HG03060 (cell line): Measurements from ENCODE around the gene EFEMP2.

Source experiments
- ATAC-seq: cut with Tn5 transposase; IDR thresholded peaks from one replicate; pipeline ENCODE4 v1.9.1; 2021; ENCODE audit warnings: low read depth, moderate number of reproducible peaks; ENCODE audit not compliant: unreplicated experiment

Gene EFEMP2

DNA sequence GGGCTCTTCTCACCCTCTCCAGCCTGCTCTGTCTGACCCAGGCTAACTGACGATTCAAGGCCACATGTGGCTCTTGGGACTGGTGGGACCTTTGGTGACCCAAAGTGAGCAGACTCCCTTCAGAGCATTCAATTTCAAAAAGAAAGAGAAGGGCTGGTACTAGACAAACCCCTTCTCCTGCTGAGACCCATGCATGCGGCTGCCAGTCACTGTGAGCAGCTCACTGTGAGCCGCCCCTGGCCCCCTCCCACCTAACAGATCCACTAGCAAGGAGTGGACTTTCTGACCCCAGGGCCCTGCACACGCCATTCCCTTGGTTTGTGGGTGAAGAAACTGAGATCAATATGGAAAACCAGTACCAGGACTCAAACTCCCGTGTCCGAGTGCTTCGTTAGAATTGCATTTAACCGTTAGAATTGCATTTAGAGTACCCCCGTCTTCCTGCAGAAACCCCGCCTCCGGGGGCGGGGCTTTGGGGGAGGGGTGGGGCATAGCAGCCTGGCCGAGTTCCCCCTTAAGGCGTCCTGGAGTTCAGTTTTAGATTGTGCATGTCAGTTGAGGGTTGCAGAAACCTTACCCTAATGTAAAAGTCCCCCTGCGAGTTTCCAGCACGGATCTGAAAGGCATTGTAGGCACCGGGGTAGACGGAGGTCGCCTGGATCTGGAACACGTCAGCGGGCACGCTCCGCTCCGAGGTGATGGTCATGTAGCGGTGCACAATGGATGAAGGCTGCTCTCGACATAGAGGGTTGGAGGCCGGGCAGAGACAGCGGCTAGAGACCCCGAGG, 5.1 kb downstream of the EFEMP2 start:
- no peak for ATAC-seq

DNA sequence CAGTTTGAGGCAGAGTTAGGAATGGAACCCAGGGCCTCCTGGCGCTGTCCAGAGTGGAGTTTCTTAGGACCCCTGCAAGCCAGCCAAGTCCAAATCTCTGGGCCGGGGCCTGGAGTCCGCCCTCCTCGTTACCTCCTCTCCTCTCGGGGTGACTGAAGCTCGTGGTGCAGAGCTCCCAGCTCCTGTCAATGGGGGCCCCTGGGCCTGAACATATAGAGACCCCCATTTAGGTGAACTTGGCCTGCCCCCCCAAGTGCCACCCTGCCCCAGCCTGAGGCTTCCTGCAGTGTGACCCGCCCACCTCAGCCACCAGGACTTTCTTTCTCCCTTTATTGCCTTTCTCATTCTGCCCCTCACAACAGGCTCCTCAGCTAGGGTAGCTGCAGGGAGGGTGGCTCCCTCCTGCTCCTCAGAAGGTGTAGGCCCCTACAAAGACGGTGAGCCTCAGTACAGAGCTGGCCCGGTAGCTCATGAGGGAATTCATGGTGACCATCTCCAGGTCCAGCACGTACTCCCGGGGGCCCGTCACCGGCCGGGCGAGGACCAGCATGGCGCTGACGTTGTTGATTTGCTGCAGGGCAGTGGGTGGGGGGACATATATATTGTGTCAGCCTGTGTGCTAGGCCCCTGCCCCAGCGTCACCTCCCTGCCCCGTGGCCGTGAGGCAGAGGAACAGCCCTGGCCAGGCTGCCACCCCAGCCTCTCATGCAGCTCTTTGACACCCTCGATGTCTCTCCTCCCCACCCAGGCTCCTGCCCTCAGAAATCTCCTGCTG, 5.9 kb downstream of the EFEMP2 start:
- no peak for ATAC-seq

DNA sequence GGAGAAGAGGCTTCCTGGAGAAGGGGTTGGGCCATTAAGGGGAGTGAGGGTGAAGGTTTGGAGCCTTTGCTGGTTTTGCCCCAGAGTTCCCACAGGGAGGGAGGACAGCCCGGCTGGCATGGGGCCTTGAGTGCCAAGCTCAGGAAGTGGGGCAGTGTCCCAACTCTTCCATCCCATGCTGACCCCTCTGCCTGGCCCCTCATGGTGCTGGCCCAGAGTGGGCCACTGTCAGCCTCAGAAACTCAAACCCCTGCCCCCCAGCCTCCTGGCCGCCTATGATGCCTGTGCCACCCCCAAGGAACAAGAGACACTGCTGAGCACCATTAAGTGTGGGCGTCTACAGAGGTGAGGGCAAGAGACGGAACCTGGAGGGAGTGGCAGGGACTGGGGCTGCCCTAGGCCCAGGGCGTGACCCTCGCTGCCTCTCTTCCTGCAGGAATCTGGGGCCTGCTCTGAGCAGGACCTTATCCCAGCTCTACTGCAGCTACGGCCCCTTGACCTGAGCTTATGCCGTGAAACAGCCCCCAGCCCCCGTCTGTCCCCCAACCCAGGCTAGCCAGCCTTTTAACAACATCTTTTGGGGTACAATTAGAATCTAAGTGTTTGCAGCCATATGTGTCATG, 6.9 kb downstream of the EFEMP2 start:
- no peak for ATAC-seq

DNA sequence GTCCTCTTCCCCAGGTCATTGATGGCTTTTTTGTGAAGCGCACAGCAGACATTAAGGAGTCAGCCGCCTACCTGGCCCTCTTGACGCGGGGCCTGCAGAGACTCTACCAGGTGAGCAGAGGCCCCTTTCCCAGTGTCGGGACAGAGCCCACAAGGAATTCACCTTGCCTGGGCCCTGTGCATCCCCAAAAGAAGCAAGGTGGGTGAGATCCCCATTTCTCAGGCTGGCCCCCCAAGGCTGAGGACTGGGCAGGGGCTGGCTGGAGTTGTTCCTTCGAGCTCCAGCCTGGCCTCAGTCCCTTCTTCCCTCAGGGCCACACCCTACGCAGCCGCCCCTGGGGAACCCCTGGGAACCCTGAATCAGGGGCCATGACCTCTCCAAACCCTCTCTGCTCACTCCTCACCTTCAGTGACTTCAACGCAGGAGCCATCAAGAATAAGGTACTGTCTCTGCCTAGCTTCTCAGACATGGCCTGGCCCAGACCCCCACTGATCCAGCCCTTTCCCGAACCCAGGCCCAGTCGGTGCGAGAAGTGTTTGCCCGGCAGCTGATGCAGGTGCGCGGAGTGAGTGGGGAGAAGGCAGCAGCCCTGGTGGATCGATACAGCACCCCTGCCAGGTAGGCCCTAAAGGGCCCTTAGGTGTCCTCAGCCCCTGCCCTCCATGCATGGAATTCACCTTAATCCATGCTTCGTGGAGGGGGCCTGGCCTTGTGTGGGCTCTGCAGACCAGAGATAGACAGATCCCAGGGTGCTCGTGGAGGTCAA, 7.7 kb downstream of the EFEMP2 start:
- ATAC-seq: no peak

DNA sequence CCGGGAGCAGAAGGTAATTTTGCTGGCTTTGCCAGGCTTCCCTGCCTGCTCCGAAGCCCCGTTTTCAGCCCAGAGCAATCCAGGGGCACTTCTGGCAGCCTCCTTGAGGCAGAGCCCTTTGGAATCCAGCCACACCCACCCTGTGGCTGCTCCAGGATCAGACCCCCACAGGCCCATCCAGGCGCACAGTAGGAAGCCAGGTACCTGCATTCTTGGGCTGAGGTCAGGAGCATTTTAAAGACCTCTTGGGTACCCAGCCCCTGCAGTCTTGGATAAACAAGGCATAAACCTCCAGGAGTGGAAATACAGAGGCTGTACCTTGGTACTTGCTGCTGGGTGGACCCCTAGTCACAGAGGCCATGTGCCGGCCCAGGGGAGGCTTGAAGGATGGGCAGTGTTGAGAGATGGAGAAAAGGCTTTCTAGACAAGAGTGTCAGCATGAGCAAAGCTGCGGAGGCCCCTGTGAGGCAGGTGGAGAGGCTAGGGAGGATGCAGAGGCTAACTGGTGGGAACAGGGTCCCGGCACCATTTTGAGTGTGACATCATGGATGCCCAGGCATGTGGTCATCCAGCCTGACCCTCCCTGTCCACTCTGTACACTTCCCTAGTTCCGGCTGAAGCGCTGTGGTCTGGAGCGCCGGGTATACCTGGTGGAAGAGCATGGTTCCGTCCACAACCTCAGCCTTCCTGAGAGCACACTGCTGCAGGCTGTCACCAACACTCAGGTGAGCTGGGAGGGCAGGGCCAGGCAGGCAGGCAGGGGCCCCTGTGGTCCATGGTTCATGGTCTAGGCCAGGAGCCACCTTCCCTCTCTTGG, 8.5 kb downstream of the EFEMP2 start:
- no peak for ATAC-seq

DNA sequence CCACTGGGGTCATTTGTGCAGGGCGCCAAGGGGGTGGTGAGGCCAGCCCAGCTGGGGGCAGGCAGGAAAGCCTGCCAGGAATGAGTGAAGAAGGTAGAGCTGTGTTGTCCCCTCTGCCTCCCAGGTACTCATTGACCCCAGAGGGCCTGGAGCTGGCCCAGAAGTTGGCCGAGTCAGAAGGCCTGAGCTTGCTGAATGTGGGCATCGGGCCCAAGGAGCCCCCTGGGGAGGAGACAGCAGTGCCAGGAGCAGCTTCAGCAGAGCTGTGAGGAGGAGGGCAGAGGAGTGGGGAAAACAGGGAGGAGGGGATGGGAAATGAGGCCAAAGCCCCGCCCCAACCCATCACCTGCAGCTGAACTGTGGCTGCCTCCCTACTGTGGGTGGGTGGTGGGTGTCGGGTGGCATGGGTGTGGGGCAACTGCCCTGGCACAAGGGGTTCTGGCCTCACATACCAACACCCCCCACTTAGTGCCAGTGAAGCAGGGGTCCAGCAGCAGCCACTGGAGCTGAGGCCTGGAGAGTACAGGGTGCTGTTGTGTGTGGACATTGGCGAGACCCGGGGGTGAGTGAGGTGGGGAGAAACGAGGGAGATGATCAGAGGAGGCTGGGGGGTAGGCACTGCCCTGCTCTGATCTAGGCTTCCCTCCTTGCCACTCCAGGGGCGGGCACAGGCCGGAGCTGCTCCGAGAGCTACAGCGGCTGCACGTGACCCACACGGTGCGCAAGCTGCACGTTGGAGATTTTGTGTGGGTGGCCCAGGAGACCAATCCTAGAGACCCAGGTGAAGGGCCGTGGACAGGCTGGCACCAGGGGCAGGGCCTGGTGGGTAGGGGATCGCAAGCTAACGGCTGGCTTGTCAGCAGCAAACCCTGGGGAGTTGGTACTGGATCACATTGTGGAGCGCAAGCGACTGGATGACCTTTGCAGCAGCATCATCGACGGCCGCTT, 9.4 kb downstream of the EFEMP2 start:
- no peak for ATAC-seq

DNA sequence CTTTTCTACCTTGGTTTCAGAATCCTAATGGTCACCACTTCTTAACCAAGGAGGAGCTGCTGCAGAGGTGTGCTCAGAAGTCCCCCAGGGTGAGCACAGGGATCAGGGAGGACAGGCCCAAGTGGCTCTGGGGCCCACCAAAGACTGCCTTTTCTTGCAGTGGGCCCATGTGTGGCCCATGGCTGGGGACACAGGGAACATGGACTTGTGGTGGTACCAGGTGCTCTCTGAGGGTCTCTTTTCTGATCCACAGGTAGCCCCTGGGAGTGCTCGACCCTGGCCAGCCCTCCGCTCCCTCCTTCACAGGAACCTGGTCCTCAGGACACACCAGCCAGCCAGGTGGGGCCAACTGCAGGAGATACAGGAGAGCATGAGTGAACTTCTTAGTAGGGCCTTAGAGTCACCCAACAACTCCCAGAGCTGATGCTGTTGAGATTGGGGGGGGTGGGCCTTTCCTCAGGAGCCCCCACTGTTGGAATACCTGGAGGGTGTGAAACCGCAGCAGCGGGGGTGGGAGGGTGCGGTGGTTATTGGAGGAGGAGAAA, 10.3 kb downstream of the EFEMP2 start:
- no peak for ATAC-seq

DNA sequence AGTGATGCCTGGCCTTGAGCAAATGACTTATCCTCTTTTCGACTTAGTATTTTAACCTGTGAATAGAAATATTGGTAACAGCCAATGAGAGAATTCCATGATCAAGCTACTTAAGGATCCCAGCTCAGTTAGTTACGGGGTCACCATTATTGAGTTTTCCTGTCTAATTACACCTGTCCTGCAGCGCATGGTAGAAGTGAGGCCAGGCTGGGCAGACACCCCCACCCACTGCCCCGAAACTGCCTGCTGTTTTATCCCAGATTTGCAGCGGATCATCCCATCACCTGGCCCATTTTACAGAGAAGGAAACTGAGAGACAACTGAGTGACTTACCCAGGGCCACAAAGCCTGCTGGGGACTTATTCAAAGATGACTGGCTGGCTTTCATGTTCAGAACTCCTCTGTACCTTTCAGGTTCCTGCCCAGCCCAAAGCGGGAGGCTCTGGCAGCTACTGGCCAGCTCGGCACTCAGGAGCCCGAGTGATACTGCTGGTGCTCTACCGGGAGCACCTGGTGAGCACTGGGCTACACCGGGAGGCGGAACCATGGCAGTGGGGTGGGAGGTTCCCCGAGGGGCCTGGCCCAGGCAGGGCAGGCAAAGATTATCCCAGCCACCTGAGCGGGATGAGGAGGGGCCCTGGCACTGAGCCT, 10.9 kb downstream of the EFEMP2 start:
- ATAC-seq: no peak

DNA sequence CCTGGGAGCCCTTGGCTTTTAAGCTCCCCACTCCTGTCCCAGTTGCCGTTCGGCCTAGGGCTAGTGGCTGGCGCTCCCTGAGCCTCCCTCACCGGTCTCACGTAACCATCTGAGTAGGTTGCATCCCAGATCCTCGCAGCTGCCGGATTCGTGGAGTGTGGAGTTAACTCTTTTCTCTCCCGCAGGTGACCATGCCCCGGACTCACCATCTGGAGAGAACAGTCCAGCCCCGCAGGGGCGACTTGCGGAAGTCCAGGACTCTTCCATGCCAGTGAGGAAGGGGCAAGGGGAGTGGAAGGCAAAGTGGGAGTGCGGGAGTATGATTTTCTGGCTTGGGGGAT, 11.5 kb downstream of the EFEMP2 start:
- ATAC-seq: no peak

DNA sequence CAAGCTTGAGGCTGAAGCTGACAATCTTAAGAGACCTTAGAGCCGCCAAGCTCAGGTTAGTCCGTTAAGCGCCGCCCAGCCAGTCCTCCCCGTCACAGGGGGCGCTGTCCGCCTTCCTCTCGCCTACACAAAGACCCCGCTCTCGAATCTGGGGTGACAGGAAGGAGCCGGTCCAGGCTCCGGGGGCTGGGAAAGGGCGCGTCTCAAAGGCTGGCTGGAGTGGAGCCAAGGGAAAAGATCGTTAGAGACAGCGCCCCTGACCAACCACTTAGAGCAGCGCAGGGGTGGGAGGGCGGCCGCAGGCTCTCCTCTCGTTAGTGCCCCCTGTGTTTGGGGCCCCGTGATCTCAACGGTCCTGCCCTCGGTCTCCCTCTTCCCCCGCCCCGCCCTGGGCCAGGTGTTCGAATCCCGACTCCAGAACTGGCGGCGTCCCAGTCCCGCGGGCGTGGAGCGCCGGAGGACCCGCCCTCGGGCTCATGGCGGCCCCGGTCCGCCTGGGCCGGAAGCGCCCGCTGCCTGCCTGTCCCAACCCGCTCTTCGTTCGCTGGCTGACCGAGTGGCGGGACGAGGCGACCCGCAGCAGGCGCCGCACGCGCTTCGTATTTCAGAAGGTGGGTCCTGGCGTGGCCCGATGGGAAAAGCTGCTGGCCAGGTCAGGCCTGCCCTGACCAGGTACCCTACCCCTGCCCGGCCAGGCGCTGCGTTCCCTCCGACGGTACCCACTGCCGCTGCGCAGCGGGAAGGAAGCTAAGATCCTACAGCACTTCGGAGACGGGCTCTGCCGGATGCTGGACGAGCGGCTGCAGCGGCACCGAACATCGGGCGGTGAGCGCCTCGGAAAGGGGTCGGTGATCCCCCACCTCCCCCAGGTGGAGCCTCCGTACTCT, 12.1 kb downstream of the EFEMP2 start, which contains the start of gene MUS81:
TSS of gene MUS81 (plus strand) at position 156 of the 887 bp plus-strand sequence. CDS start at position 477, 321 bp downstream.
- peak; percentile 18 for ATAC-seq

DNA sequence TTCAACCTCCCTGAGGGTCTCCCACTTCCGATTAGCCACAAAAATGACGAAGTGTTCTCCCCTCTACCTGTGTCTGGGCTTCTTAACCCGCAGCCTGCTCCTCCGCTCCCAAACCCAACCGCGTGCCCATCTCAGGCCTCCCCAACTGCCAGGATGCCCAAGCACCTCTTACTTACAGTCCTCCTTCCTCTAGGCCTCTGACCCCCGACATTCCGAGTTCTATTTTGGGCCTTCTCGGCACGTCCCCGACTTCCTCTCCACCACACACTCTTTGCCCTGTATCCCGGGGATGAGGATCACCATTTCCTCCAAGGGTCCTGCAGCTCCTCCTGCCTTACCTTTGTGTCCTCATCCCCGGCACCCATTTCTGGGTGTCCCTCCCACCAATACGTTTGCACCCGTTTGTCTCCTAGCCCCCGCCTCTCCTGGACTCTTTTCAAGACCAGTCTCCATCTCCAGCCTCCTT, 12.8 kb downstream of the EFEMP2 start:
- ATAC-seq: no peak

DNA sequence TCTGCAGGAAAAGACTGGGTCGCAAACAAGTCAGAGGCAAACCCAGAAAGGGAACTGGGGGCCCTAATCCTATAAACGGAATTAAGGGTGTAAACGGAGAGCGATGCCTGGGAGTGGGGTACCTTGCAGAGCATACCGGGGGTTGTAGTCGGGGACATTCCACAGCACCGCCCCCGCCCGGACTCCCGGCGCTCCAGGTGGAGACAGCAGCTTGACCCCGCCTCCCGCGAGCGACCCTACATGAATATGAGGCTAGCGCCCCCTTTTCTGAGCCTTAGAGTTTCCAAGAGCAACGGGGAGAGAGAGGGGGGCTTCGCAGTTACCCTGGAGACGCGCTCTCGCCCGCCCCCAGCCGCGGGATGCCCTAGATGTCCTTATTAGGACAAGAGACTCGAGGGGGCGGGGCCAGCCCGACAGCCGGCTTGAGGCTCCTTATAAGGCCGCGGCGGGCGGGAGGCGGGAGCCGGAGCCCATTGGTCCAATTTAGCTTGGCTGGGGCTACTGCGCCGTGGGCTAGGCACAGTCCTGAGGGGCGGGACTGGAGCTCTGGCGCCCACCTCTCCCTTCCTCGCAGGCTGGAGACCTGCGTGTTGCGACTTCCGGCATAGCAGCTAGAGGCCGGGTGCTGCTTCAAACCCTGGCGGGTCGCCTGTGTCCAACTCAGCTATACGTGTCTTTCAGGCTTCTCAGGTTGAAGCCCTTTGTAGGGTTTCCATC, 13.3 kb downstream of the EFEMP2 start:
- peak; percentile 39 for ATAC-seq

DNA sequence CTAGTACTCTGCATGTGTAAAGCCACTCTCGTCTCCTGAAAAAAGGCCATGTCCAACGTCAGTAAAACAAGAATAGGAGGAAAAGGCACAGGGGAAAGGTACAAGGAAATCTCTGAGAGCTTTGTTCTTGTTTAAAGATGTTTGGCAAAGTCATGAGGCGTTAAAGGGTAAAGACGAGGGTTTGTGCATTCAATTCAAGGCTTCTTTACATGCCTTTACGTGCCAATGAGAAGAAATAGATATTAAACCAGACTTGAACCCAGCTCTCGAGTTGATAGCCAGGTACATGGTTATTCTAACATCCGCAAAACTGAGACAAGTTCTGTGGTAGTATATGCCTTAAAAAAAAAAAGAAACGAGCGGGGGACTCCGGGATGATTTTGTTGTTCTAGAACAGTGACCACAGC, 13.9 kb downstream of the EFEMP2 start:
- ATAC-seq: no peak

DNA sequence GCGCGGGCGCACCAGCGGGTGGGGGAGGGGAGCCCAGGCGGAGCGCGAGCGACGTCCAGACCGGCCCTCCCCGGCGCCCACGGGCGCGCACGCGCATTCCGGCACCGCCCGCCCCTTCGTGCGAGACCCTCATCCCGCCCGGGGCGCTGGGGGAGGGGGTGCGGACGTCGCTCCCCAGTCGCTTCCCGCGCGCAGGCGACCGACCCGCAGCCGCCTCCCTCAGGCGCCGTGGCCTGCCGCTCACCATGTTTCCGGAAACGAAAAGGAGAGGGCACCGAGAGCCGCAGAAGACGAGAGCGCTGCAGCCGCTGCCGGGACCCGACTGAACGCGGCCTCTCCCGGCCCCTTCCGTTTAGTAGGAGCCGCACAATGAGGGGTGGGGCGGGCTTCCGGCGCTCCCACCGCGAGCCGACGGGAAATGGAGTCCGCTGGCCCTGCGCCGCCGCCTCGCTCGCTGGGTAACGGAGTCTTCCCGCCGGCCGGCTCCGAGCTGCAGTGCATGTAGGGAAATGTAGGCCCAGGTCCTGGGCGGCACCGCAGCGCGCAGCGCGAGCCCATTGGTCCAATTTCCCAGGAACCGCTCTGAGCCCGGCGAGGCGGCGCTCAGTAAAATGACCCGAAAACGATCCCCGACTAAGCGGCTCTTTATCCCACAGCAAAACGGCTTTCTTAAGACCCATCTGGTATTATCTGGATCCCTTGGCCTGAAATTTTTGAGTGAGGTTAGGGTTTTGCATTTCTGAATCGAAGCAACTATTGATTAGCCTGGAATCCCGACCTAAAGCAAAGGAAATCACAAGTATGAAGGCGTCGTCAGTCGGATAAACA, 14.5 kb downstream of the EFEMP2 start, which contains the start of gene CFL1:
TSS of gene CFL1 (minus strand) at position 328 of the 828 bp plus-strand sequence. CDS start at position 247, 81 bp downstream.
- ATAC-seq: peak; percentile 30

DNA sequence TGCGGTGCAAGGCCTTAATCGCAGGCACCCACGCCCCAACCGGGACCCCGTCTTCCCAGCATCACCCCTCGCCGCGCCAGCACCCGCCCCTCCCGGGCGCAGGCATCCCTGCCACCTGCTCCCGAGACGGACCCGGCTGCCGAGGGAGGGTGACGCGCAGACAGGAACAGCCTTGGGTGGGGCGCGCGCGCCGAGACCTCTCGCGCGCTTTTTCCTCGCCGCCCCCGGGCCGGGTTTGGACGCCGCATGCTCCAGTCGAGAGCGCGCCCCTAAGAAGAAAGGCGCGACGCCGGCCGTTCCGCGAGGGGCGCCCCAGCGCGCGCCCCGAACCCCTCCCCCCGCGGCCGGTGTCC, 15.1 kb downstream of the EFEMP2 start:
- ATAC-seq: no peak
